GM12878 (cell line): ENCODE measurements around the gene TRA2B.

Source experiments
- ESRRA ChIP-seq: IDR thresholded peaks from 2 replicates; pipeline ENCODE4 v1.6.1; 2012; ENCODE audit warnings: mild to moderate bottlenecking, low read length, improper control_type of control experiment
- EZH2 ChIP-seq: IDR thresholded peaks from 2 replicates; pipeline ENCODE4 v1.6.1; 2012; ENCODE audit warnings: low read depth, mild to moderate bottlenecking, control low read depth, inconsistent platforms, low read length, borderline replicate concordance; ENCODE audit not compliant: control insufficient read depth
- HDGF ChIP-seq: fragments of 450-650 bp; IDR thresholded peaks from 2 replicates; pipeline ENCODE4 v1.6.1; 2016; ENCODE audit warnings: antibody characterized with exemption
- MAX ChIP-seq: IDR thresholded peaks from 2 replicates; pipeline ENCODE4 v1.6.1; 2012; ENCODE audit warnings: low read depth, low read length, improper control_type of control experiment
- PRDM15 ChIP-seq: fragments of 450-650 bp; formaldehyde crosslinking; IDR thresholded peaks from 2 replicates; pipeline ENCODE4 v1.4.0; 2020; ENCODE audit warnings: mild to moderate bottlenecking, moderate library complexity
- REST ChIP-seq: IDR thresholded peaks from 2 replicates; pipeline ENCODE4 v1.6.1; 2012; ENCODE audit warnings: mild to moderate bottlenecking, low read depth, low read length
- RFX5 ChIP-seq: IDR thresholded peaks from 2 replicates; pipeline ENCODE4 v1.6.1; 2011; ENCODE audit warnings: low read depth, low read length, improper control_type of control experiment
- SREBF1 ChIP-seq: IDR thresholded peaks from 2 replicates; pipeline ENCODE4 v1.6.1; 2012; ENCODE audit warnings: mild to moderate bottlenecking, low read length
- SRF ChIP-seq, 2 experiments: IDR thresholded peaks; 2 replicates each; pipeline ENCODE4 v1.6.1; 2011; ENCODE audit warnings: low read depth in 2 of 2, low read length in 2 of 2, mild to moderate bottlenecking in 1 of 2, moderate library complexity in 1 of 2
- USF2 ChIP-seq: IDR thresholded peaks from 2 replicates; pipeline ENCODE4 v1.6.1; 2011; ENCODE audit warnings: low read depth, low read length, improper control_type of control experiment, borderline replicate concordance
- ZNF24 ChIP-seq: fragments of 450-650 bp; IDR thresholded peaks from 2 replicates; pipeline ENCODE4 v1.6.1; 2017; ENCODE audit warnings: antibody characterized with exemption, mild to moderate bottlenecking
- TF ChIP-seq, protein P1 (sequence below), 3 experiments: IDR thresholded peaks in 2 of 3; conservative IDR thresholded peaks in 1 of 3; 2 replicates each; pipeline ENCODE4 v1.5.1; 2011; ENCODE audit warnings: low read depth in 3 of 3, low read length in 3 of 3, mild to moderate bottlenecking in 3 of 3, control low read depth in 2 of 3, moderate library complexity in 2 of 3, inconsistent platforms in 1 of 3, mixed read lengths in 1 of 3; ENCODE audit not compliant: control insufficient read depth in 2 of 3, insufficient read depth in 1 of 3; ENCODE audit errors: extremely low read depth in 1 of 3

- TF ChIP-seq HDGF = no peak
- TF ChIP-seq REST = no peak
- TF ChIP-seq, protein P1, sequence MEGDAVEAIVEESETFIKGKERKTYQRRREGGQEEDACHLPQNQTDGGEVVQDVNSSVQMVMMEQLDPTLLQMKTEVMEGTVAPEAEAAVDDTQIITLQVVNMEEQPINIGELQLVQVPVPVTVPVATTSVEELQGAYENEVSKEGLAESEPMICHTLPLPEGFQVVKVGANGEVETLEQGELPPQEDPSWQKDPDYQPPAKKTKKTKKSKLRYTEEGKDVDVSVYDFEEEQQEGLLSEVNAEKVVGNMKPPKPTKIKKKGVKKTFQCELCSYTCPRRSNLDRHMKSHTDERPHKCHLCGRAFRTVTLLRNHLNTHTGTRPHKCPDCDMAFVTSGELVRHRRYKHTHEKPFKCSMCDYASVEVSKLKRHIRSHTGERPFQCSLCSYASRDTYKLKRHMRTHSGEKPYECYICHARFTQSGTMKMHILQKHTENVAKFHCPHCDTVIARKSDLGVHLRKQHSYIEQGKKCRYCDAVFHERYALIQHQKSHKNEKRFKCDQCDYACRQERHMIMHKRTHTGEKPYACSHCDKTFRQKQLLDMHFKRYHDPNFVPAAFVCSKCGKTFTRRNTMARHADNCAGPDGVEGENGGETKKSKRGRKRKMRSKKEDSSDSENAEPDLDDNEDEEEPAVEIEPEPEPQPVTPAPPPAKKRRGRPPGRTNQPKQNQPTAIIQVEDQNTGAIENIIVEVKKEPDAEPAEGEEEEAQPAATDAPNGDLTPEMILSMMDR (IDR thresholded peaks at IDR 0.05 in 2 of 3, conservative IDR thresholded peaks at IDR 0.05 in 1 of 3; ENCODE audit: control insufficient read depth in 2 of 3, extremely low read depth in 1 of 3, insufficient read depth in 1 of 3, low read depth in 3 of 3, low read length in 3 of 3) = no peak
- TF ChIP-seq ESRRA = no peak
- TF ChIP-seq ZNF24 = no peak
- no peak for TF ChIP-seq PRDM15 (CRISPR knock-in tag)
- TF ChIP-seq SREBF1 = no peak
- TF ChIP-seq SRF (IDR thresholded peaks at IDR 0.05; ENCODE audit: low read depth in 2 of 2, low read length in 2 of 2) = no peak
- no peak for TF ChIP-seq USF2
- no peak for TF ChIP-seq RFX5
- no peak for TF ChIP-seq MAX
- TF ChIP-seq EZH2 = no peak
Observed at GRCh38 chr3:185867650-185868049, 70.2 kb downstream of the TRA2B start.
